PFSK-1 (cell line): ENCODE data around the gene ARPP19.

Source experiments
- FOXP2 ChIP-seq: optimal IDR thresholded peaks from 2 replicates; pipeline ENCODE3; 2011; ENCODE audit warnings: borderline replicate concordance, control low read depth, inconsistent platforms; ENCODE audit not compliant: insufficient read depth; ENCODE audit errors: extremely low read length, extremely low read depth
- POLR2AphosphoS5 ChIP-seq: IDR thresholded peaks from 2 replicates; pipeline ENCODE4 v1.6.1; 2012; ENCODE audit warnings: low read depth, mild to moderate bottlenecking, control low read depth, low read length, moderate library complexity
- SIN3A ChIP-seq: IDR thresholded peaks from 2 replicates; pipeline ENCODE4 v1.6.1; 2012; ENCODE audit warnings: mild to moderate bottlenecking, low read length, moderate library complexity, borderline replicate concordance; ENCODE audit not compliant: insufficient read depth
- TF ChIP-seq, protein P1 (sequence below), 2 experiments: IDR thresholded peaks; 2 replicates each; pipeline versions ENCODE4 v1.6.1 to v1.8.0; 2011 to 2012; ENCODE audit warnings: low read depth in 2 of 2, low read length in 2 of 2, control low read depth in 1 of 2, inconsistent platforms in 1 of 2, mild to moderate bottlenecking in 1 of 2, moderate library complexity in 1 of 2; ENCODE audit not compliant: insufficient read depth in 1 of 2

DNA sequence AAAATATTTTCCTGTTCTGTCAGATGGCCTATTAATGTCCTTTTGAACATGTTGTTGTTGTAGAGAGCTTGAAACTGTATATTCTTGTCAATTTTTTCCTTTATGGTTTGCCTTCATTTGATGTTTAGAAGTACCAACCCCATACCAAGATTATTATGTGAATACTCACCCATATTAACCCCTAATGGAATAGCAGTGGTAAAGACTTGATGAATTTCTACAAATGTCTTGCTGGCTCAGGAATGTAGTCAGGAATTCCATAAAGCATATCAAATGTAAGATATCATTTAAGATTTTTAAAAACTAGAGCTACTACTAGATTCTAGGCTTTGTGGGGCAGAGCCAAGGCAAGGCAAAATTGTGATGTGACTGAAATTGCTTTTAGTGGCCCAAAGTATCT is 70.1 kb downstream of the ARPP19 start:
- no peak for TF ChIP-seq POLR2AphosphoS5
- no peak for TF ChIP-seq FOXP2
- TF ChIP-seq, protein P1, sequence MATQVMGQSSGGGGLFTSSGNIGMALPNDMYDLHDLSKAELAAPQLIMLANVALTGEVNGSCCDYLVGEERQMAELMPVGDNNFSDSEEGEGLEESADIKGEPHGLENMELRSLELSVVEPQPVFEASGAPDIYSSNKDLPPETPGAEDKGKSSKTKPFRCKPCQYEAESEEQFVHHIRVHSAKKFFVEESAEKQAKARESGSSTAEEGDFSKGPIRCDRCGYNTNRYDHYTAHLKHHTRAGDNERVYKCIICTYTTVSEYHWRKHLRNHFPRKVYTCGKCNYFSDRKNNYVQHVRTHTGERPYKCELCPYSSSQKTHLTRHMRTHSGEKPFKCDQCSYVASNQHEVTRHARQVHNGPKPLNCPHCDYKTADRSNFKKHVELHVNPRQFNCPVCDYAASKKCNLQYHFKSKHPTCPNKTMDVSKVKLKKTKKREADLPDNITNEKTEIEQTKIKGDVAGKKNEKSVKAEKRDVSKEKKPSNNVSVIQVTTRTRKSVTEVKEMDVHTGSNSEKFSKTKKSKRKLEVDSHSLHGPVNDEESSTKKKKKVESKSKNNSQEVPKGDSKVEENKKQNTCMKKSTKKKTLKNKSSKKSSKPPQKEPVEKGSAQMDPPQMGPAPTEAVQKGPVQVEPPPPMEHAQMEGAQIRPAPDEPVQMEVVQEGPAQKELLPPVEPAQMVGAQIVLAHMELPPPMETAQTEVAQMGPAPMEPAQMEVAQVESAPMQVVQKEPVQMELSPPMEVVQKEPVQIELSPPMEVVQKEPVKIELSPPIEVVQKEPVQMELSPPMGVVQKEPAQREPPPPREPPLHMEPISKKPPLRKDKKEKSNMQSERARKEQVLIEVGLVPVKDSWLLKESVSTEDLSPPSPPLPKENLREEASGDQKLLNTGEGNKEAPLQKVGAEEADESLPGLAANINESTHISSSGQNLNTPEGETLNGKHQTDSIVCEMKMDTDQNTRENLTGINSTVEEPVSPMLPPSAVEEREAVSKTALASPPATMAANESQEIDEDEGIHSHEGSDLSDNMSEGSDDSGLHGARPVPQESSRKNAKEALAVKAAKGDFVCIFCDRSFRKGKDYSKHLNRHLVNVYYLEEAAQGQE (IDR thresholded peaks at IDR 0.05; ENCODE audit: insufficient read depth in 1 of 2, low read depth in 2 of 2, low read length in 2 of 2): no peak
- TF ChIP-seq SIN3A: no peak
